ENCODE data around the gene MYOM1.

The MYOM1 gene

GRCh38 chr18:3183103-3183717, 36.6 kb downstream of the MYOM1 start:
- DNase-seq, result no peak

- DNase-seq, result no peak
Observed at GRCh38 chr18:3180325-3180724, 39.4 kb downstream of the MYOM1 start.

- no peak for DNase-seq
Observed at GRCh38 chr18:3179430-3180089, 40.2 kb downstream of the MYOM1 start.

GRCh38 chr18:3177902-3178687, 41.7 kb downstream of the MYOM1 start:
- peak; percentile 33 for DNase-seq

- no peak for DNase-seq
Observed at GRCh38 chr18:3175195-3175758, 44.5 kb downstream of the MYOM1 start.

GRCh38 chr18:3172097-3172496, 47.7 kb downstream of the MYOM1 start:
- no peak for DNase-seq

- DNase-seq, result no peak
Observed at GRCh38 chr18:3171631-3172030, 48.1 kb downstream of the MYOM1 start.

- no peak for DNase-seq
Observed at GRCh38 chr18:3170441-3171161, 49.2 kb downstream of the MYOM1 start.

GRCh38 chr18:3164381-3164780, 55.4 kb downstream of the MYOM1 start:
- DNase-seq, result no peak

- DNase-seq, result no peak
Observed at GRCh38 chr18:3163968-3164367, 55.8 kb downstream of the MYOM1 start.

GRCh38 chr18:3162181-3162580, 57.6 kb downstream of the MYOM1 start:
- no peak for DNase-seq

GRCh38 chr18:3159830-3160229, 59.9 kb downstream of the MYOM1 start:
- DNase-seq, result no peak

GRCh38 chr18:3157606-3158005, 62.2 kb downstream of the MYOM1 start:
- no peak for DNase-seq

- DNase-seq, result no peak
Observed at GRCh38 chr18:3157086-3157485, 62.7 kb downstream of the MYOM1 start.

- no peak for DNase-seq
Observed at GRCh38 chr18:3156325-3156640, 63.5 kb downstream of the MYOM1 start.

GRCh38 chr18:3154214-3154613, 65.6 kb downstream of the MYOM1 start:
- no peak for DNase-seq

GRCh38 chr18:3153107-3153704, 66.6 kb downstream of the MYOM1 start:
- no peak for DNase-seq

GRCh38 chr18:3152294-3152693, 67.5 kb downstream of the MYOM1 start:
- DNase-seq, result no peak

- peak; percentile 51 for DNase-seq
Observed at GRCh38 chr18:3151399-3152264, 68.1 kb downstream of the MYOM1 start.

- no peak for DNase-seq
Observed at GRCh38 chr18:3150688-3151087, 69.1 kb downstream of the MYOM1 start.

- DNase-seq, result no peak
Observed at GRCh38 chr18:3150274-3150673, 69.5 kb downstream of the MYOM1 start.
